Neural cell (in vitro differentiated cells): ENCODE measurements around the gene SHC2. TPM values are rescaled to one million over a fixed set of nuclear protein-coding genes. Genes with fewer than 3 reads are reported as not detected.
A peak's percentile ranks its signal among the peaks of the same experiment; 100 is the strongest.

Source experiments
- H2AFZ ChIP-seq: fragments of 200-600, 300-800 bp; sonication (generic), shearing (Covaris generic); 2 replicates; pipeline ENCODE4 v1.6.0; 2014; ENCODE audit warnings: low read depth, mild to moderate bottlenecking, antibody characterized with exemption, low read length, moderate library complexity
- H3F3A ChIP-seq: fragments of 200-600 bp; shearing (Covaris generic); 2 replicates; pipeline ENCODE4 v1.6.1; 2016; ENCODE audit warnings: mild to moderate bottlenecking, moderate library complexity, mixed read lengths, antibody characterized with exemption, low read length; ENCODE audit not compliant: insufficient read depth, poor library complexity, severe bottlenecking
- H3K27ac ChIP-seq: fragments of 200-600, 300-800 bp; sonication (generic), shearing (Covaris generic); 2 replicates; pipeline ENCODE4 v1.5.1; 2014; ENCODE audit warnings: mild to moderate bottlenecking, low read length, moderate library complexity
- H3K27me3 ChIP-seq: fragments of 300-800, 200-600 bp; sonication (generic), shearing (Covaris generic); 2 replicates; pipeline ENCODE4 v1.6.0; 2014; ENCODE audit warnings: mild to moderate bottlenecking, low read depth, low read length, moderate library complexity; ENCODE audit not compliant: insufficient read depth
- H3K36me3 ChIP-seq: fragments of 300-800, 200-600 bp; sonication (generic), shearing (Covaris generic); 2 replicates; pipeline ENCODE4 v1.5.1; 2014; ENCODE audit warnings: mild to moderate bottlenecking, antibody characterized with exemption, low read length, moderate library complexity; ENCODE audit not compliant: insufficient read depth
- H3K4me2 ChIP-seq: fragments of 300-800, 200-600 bp; sonication (generic), shearing (Covaris generic); 2 replicates; pipeline ENCODE4 v1.6.0; 2014; ENCODE audit warnings: mild to moderate bottlenecking, low read length
- H3K4me3 ChIP-seq: fragments of 300-800, 200-600 bp; sonication (generic), shearing (Covaris generic); 2 replicates; pipeline ENCODE4 v1.5.1; 2014; ENCODE audit warnings: mild to moderate bottlenecking, low read length, moderate library complexity
- H3K79me2 ChIP-seq: fragments of 200-600 bp; shearing (Covaris generic); replicated peaks from 2 replicates; pipeline ENCODE4 v1.6.0; 2014; ENCODE audit warnings: mild to moderate bottlenecking, low read length, moderate library complexity; ENCODE audit not compliant: insufficient read depth
- H3K9ac ChIP-seq: fragments of 300-800, 200-600 bp; sonication (generic), shearing (Covaris generic); 2 replicates; pipeline ENCODE4 v1.6.1; 2016; ENCODE audit warnings: mild to moderate bottlenecking, low read length, mixed read lengths
- H3K9me2 ChIP-seq: fragments of 200-600 bp; shearing (Covaris generic); 2 replicates; pipeline ENCODE4 v1.6.1; 2016; ENCODE audit warnings: mild to moderate bottlenecking, low read length, mixed read lengths; ENCODE audit not compliant: insufficient read depth
- H3K9me3 ChIP-seq: fragments of 200-600, 300-800 bp; sonication (generic), shearing (Covaris generic); 2 replicates; pipeline ENCODE4 v1.6.1; 2016; ENCODE audit warnings: mild to moderate bottlenecking, mixed run types, low read length, moderate library complexity, mixed read lengths
- H4K20me1 ChIP-seq: fragments of 200-600 bp; shearing (Covaris generic); 2 replicates; pipeline ENCODE4 v1.6.1; 2016; ENCODE audit warnings: mild to moderate bottlenecking, mixed run types; ENCODE audit not compliant: insufficient read depth
- EP300 ChIP-seq: fragments of 450-650 bp; conservative IDR thresholded peaks from 2 replicates; pipeline ENCODE4 v1.6.1; 2014; ENCODE audit warnings: antibody characterized with exemption, mild to moderate bottlenecking, moderate library complexity; ENCODE audit not compliant: poor library complexity, severe bottlenecking
- EZH2 ChIP-seq: fragments of 200-600, 300-800 bp; shearing (Covaris generic), sonication (generic); IDR thresholded peaks from 2 replicates; pipeline ENCODE4 v1.6.1; 2014; ENCODE audit warnings: antibody characterized with exemption, low read length, borderline replicate concordance, mild to moderate bottlenecking; ENCODE audit not compliant: insufficient read depth, poor library complexity, severe bottlenecking
- MXI1 ChIP-seq: fragments of 450-650 bp; conservative IDR thresholded peaks from 2 replicates; pipeline ENCODE4 v1.6.1; 2014; ENCODE audit warnings: antibody characterized with exemption, mild to moderate bottlenecking; ENCODE audit not compliant: poor library complexity, severe bottlenecking
- POLR2AphosphoS5 ChIP-seq: IDR thresholded peaks from 2 replicates; pipeline ENCODE4 v1.6.1; 2012
- RAD21 ChIP-seq: fragments of 450-650 bp; conservative IDR thresholded peaks from 2 replicates; pipeline ENCODE4 v1.6.1; 2014; ENCODE audit warnings: antibody characterized with exemption, mild to moderate bottlenecking, moderate library complexity
- REST ChIP-seq: IDR thresholded peaks from 2 replicates; pipeline ENCODE4 v1.6.1; 2012; ENCODE audit warnings: borderline replicate concordance
- SMC3 ChIP-seq: fragments of 450-650 bp; conservative IDR thresholded peaks from 2 replicates; pipeline ENCODE4 v1.6.1; 2014; ENCODE audit warnings: antibody characterized with exemption, mild to moderate bottlenecking, moderate library complexity; ENCODE audit not compliant: poor library complexity
- TAF1 ChIP-seq: IDR thresholded peaks from 2 replicates; pipeline ENCODE4 v1.6.1; 2012; ENCODE audit warnings: low read depth
- polyA plus RNA-seq: library from polyadenylated mRNA; depleted of rRNA; stranded (reverse); fragments of >200 nt; gene quantifications from 2 replicates; pipeline ENCODE4 v1.2.3, GENCODE V29; 2014
- TF ChIP-seq, protein P1 (sequence below): fragments of 450-650 bp; IDR thresholded peaks from 2 replicates; pipeline ENCODE4 v1.5.1; 2014; ENCODE audit warnings: antibody characterized with exemption, mild to moderate bottlenecking, moderate library complexity; ENCODE audit not compliant: poor library complexity, severe bottlenecking

The SHC2 gene
- polyA plus RNA-seq, 1 donor from 2014 or later = 75.8 TPM

DNA sequence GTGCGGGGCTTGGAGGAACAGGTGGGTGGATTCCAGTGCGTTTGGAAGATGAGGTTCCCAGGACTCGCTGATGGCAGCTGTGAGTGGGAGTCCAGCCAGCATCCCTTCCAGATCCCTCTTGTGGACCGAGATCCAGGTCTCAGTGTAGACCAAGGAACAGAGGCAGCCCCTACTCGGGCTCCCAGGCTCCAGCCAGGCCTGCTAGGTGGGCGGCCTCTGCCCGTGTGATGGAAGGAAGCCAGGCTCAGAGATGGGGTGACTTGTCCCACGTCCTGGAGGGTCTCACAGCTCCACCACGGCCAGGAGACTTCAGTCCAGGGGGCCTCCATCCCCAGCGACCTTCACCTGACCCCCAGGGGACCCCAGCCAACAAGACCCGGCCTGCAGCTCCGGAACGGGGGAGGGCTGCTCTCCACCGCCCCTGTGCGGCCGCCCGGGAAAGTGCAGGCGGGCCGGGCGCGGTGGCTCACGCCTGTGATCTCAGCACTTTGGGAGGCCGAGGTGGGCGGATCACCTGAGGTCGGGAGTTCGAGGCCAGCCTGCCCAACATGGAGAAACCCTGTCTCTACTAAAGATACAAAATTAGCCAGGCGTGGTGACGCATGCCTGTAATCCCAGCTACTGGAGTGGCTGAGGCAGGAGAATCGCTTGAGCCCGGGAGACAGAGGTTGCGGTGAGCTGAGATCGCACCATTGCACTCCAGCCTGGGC is 34.7 kb upstream of the SHC2 start:
- TF ChIP-seq MXI1 = no peak
- TF ChIP-seq RAD21 = no peak
- no peak for TF ChIP-seq EP300
- no peak for TF ChIP-seq TAF1
- TF ChIP-seq EZH2 = no peak
- TF ChIP-seq REST = no peak
- TF ChIP-seq, protein P1, sequence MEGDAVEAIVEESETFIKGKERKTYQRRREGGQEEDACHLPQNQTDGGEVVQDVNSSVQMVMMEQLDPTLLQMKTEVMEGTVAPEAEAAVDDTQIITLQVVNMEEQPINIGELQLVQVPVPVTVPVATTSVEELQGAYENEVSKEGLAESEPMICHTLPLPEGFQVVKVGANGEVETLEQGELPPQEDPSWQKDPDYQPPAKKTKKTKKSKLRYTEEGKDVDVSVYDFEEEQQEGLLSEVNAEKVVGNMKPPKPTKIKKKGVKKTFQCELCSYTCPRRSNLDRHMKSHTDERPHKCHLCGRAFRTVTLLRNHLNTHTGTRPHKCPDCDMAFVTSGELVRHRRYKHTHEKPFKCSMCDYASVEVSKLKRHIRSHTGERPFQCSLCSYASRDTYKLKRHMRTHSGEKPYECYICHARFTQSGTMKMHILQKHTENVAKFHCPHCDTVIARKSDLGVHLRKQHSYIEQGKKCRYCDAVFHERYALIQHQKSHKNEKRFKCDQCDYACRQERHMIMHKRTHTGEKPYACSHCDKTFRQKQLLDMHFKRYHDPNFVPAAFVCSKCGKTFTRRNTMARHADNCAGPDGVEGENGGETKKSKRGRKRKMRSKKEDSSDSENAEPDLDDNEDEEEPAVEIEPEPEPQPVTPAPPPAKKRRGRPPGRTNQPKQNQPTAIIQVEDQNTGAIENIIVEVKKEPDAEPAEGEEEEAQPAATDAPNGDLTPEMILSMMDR = peak; percentile 68
- TF ChIP-seq POLR2AphosphoS5 = no peak
- peak; percentile 49 for TF ChIP-seq SMC3
- H4K20me1 ChIP-seq = no peaks in the 10 kb centered on the region
- no peaks in the 10 kb centered on the region for H3K9me3 ChIP-seq
- no peak overlapping the region for H3K27ac ChIP-seq
- no peak overlapping the region for H3K4me2 ChIP-seq
- H3K4me3 ChIP-seq = no peak overlapping the region
- H3K27me3 ChIP-seq = peaks cover 39% of the 10 kb centered on the region
- H3F3A ChIP-seq = no peaks in the 10 kb centered on the region
- H3K9ac ChIP-seq = no peak overlapping the region
- no peaks in the 10 kb centered on the region for H3K9me2 ChIP-seq
- no peak overlapping the region for H2AFZ ChIP-seq
- no peaks in the 10 kb centered on the region for H3K36me3 ChIP-seq
- H3K79me2 ChIP-seq = no peaks in the 10 kb centered on the region

DNA sequence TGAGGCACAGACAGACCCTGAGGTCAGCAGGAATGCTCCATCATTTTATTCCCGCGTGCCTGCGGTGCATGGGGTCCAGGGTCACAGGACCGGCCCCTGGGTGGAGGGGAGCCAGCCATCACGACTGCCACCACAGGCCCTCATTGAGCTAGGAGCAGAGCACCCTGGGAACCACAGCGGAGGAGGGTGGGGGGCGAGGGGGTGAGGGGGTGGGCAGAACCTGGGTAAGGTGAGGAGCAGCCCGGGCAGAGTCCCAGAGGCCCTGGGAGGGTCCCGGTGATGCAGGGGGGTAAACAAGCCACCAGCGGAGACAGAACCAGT is 34.2 kb upstream of the SHC2 start:
- no peaks in the 10 kb centered on the region for H3K79me2 ChIP-seq
- no peak overlapping the region for H3K4me3 ChIP-seq
- no peaks in the 10 kb centered on the region for H3K9me2 ChIP-seq
- H3F3A ChIP-seq = no peaks in the 10 kb centered on the region
- no peak overlapping the region for H2AFZ ChIP-seq
- no peak overlapping the region for H3K4me2 ChIP-seq
- no peaks in the 10 kb centered on the region for H4K20me1 ChIP-seq
- no peaks in the 10 kb centered on the region for H3K9me3 ChIP-seq
- no peak overlapping the region for H3K27ac ChIP-seq
- H3K36me3 ChIP-seq = no peaks in the 10 kb centered on the region
- TF ChIP-seq, protein P1 = no peak
- no peak for TF ChIP-seq MXI1
- no peak for TF ChIP-seq RAD21
- TF ChIP-seq EZH2 = no peak
- no peak for TF ChIP-seq EP300
- H3K9ac ChIP-seq = no peak overlapping the region
- H3K27me3 ChIP-seq = peaks cover 37% of the 10 kb centered on the region
